Measurements from ENCODE around the gene GAS6. TPM values are rescaled to one million over a fixed set of nuclear protein-coding genes. Genes with fewer than 3 reads are reported as not detected.
"Not testable (repeated sequence)": the region's sequence is repeated elsewhere in the genome, so short reads cannot be mapped to it uniquely, and the experiment has no call there.

The GAS6 gene
- total RNA-seq, 1 donor from 2014 or later, result 70.0 TPM

- FAIRE-seq, result no peak
- DNase-seq (ENCODE audit: low read depth), result no peak
- TF ChIP-seq CTCF (IDR thresholded peaks at IDR 0.05; ENCODE audit: insufficient read depth, low read length, severe bottlenecking), result no peak
- no peaks in the 10 kb centered on the region for H3K27me3 ChIP-seq (ENCODE audit: control insufficient read depth, insufficient read depth, low read length)
- no peaks in the 10 kb centered on the region for H3K36me3 ChIP-seq (ENCODE audit: control insufficient read depth, insufficient read depth, low read length)
- H3K4me3 ChIP-seq (ENCODE audit: low read depth, low read length), result no peak overlapping the region
These were observed 5.4 kb upstream of the GAS6 start for GRCh38 chr13:113869263-113869662.

GRCh38 chr13:113867913-113868312, 4.0 kb upstream of the GAS6 start:
- not testable (repeated sequence) for H3K36me3 ChIP-seq (ENCODE audit: control insufficient read depth, insufficient read depth, low read length); H3K4me3 ChIP-seq (ENCODE audit: low read depth, low read length); DNase-seq (ENCODE audit: low read depth); FAIRE-seq; H3K27me3 ChIP-seq (ENCODE audit: control insufficient read depth, insufficient read depth, low read length)

GRCh38 chr13:113865427-113865826, 1.6 kb upstream of the GAS6 start:
- DNase-seq (ENCODE audit: low read depth) (no peak), FAIRE-seq (no peak)
- Histone ChIP-seq H3K36me3 (ENCODE audit: control insufficient read depth, insufficient read depth, low read length) (no peaks in the 10 kb centered on the region), H3K4me3 (ENCODE audit: low read depth, low read length) (no peak overlapping the region), H3K27me3 (ENCODE audit: control insufficient read depth, insufficient read depth, low read length) (no peaks in the 10 kb centered on the region)
- no peak for TF ChIP-seq CTCF (IDR thresholded peaks at IDR 0.05; ENCODE audit: insufficient read depth, low read length, severe bottlenecking)

GRCh38 chr13:113864273-113864890, 506 bp upstream of the GAS6 start:
- DNase-seq (ENCODE audit: low read depth) (peak; percentile 19), FAIRE-seq (no peak)
- Histone ChIP-seq H3K36me3 (ENCODE audit: control insufficient read depth, insufficient read depth, low read length) (peaks cover 4% of the 10 kb centered on the region), H3K27me3 (ENCODE audit: control insufficient read depth, insufficient read depth, low read length) (no peaks in the 10 kb centered on the region), H3K4me3 (ENCODE audit: low read depth, low read length) (peak overlapping the region; percentile 66)
- TF ChIP-seq CTCF (IDR thresholded peaks at IDR 0.05; ENCODE audit: insufficient read depth, low read length, severe bottlenecking), result no peak

GRCh38 chr13:113862931-113863523, 849 bp downstream of the GAS6 start:
- peak overlapping the region; percentile 66 for H3K4me3 ChIP-seq (ENCODE audit: low read depth, low read length)
- no peak for FAIRE-seq
- no peak for DNase-seq (ENCODE audit: low read depth)
- TF ChIP-seq CTCF (IDR thresholded peaks at IDR 0.05; ENCODE audit: insufficient read depth, low read length, severe bottlenecking), result no peak
- H3K36me3 ChIP-seq (ENCODE audit: control insufficient read depth, insufficient read depth, low read length), result peaks cover 5% of the 10 kb centered on the region
- no peaks in the 10 kb centered on the region for H3K27me3 ChIP-seq (ENCODE audit: control insufficient read depth, insufficient read depth, low read length)

- FAIRE-seq, result no peak
- DNase-seq (ENCODE audit: low read depth), result no peak
- no peak for TF ChIP-seq CTCF (IDR thresholded peaks at IDR 0.05; ENCODE audit: insufficient read depth, low read length, severe bottlenecking)
These were observed 1.5 kb downstream of the GAS6 start for GRCh38 chr13:113862191-113862930.

More at GRCh38 chr13:113862191-113862930, 1.5 kb downstream of the GAS6 start:
- no peaks in the 10 kb centered on the region for H3K27me3 ChIP-seq (ENCODE audit: control insufficient read depth, insufficient read depth, low read length)
- peaks cover 5% of the 10 kb centered on the region for H3K36me3 ChIP-seq (ENCODE audit: control insufficient read depth, insufficient read depth, low read length)
- peak overlapping the region; percentile 66 for H3K4me3 ChIP-seq (ENCODE audit: low read depth, low read length)
